ENCODE data around the gene MTFP1.
"Not testable (repeated sequence)": the region's sequence is repeated elsewhere in the genome, so short reads cannot be mapped to it uniquely, and the experiment has no call there.

MTFP1 gene

DNA sequence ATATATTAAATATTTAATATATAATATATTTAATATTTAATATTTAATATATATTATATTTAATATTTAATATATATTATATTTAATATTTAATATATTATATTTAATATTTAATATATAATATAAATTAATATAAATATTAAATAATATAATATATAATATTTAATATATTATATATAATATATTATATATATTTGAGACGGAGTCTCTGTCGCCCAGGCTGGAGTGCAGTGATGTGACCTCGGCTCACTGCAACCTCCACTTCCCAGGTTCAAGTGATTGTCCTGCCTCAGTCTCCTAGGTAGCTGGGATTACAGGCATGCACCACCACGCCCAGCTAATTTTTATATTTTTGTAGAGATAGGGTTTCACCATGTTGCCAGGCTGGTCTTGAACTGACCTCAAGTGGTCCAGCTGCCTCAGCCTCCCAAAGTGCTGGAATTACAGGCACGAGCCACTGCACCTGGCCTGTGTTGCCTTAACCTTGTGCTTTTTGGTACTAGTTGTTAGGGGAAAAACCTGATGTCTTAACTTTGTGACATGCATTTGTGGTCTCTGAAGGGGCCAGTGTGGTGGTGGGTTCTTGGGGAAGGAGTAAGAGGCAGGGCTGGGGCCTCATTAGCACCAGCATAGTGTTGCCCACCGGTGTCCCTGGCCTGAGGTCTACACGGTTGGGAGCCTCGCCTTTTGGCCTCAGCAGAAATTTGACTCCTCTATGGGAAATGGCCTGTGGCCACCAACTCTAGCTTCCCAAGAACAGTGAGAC, 29.7 kb downstream of the MTFP1 start:
- DNase-seq (ENCODE audit: low spot score) = no peak

- DNase-seq (ENCODE audit: low spot score) = peak; percentile 8
Observed at GRCh38 chr22:30457981-30458380, 32.4 kb downstream of the MTFP1 start.

GRCh38 chr22:30459181-30460052, 33.8 kb downstream of the MTFP1 start:
- DNase-seq (ENCODE audit: low spot score) = no peak

GRCh38 chr22:30460147-30460546, 34.6 kb downstream of the MTFP1 start:
- DNase-seq (ENCODE audit: low spot score) = no peak

GRCh38 chr22:30460555-30460954, 35.0 kb downstream of the MTFP1 start:
- DNase-seq (ENCODE audit: low spot score) = not testable (repeated sequence)

DNA sequence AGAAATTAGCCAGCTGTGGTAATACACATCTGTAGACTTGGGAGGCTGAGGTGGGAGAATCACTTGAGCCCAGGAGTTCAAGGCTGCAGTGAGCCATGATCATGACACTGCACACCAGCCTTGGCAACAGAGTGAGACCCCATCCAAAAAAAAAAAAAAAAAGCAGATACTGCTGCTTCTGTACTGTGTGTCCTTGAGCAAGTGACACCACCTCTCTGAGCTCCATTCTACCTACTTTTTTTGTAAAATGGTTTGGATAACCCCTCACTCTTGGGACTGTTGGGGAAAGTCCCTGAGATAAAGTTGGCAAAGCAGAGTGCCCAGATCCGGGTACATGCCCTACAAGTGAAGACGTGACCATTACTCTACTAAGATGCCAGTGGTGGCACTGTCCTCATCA, 43.6 kb downstream of the MTFP1 start:
- no peak for DNase-seq (ENCODE audit: low spot score)

DNA sequence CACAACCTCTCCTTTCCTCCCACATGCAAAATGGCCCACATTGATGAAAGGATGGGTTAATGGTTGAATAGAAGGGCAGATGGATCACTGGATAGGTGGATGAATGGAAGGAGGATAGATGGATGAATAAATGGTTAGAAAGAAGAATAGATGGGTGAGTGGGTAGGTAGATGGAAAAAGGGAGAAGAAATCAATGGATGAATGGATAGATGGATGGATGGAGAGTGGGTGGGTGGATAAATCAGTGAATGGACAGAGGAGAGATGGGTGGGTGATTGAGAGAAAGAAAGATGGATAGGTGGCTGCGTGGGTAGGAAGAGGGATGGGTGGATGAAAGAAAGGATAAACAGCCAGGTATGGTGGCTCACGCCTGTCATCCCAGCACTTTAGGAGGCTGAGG, 45.1 kb downstream of the MTFP1 start:
- DNase-seq (ENCODE audit: low spot score) = no peak

DNA sequence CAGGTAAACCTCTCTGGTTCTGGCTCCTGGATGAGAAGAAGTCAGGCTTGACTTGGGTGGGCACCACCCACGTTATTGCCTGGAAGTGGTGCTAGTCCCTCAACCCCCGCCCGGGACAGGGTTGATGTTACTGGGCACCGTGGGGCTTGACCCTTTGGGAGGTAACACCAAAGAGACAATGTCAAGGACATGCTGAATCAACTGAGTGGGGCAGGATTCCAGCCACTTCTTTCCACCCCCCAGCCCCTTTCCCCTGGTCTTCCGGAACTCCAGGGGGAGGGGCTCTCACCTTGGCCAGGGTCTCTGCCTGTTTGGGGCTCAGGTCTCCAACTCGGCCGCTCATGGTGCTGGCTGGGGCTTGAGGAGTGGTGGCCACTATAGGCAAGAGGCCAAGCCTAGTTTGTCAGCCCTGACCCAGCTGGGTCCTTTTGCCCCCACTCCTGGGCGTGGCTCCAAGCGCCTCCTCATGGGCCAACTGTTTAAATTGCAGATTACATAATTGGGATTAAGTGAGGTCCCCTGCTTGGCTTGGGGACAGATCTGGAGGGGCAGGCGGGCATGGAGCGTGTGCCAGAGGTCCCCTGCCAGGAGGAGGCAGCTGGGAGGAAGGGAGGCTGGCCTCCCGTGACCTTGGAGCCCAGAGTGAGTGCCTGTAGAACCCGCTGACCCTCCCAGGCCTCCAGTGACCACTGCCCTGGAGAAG, 46.2 kb downstream of the MTFP1 start, which contains the start of gene SEC14L3:
Gene SEC14L3, minus strand, starts transcription at position 402 of the 703 bp plus-strand sequence. Its CDS starts 59 bp downstream, at position 343.
- DNase-seq (ENCODE audit: low spot score) = no peak

GRCh38 chr22:30472994-30473720, 47.6 kb downstream of the MTFP1 start:
- DNase-seq (ENCODE audit: low spot score) = no peak

GRCh38 chr22:30474121-30474520, 48.6 kb downstream of the MTFP1 start:
- no peak for DNase-seq (ENCODE audit: low spot score)

DNA sequence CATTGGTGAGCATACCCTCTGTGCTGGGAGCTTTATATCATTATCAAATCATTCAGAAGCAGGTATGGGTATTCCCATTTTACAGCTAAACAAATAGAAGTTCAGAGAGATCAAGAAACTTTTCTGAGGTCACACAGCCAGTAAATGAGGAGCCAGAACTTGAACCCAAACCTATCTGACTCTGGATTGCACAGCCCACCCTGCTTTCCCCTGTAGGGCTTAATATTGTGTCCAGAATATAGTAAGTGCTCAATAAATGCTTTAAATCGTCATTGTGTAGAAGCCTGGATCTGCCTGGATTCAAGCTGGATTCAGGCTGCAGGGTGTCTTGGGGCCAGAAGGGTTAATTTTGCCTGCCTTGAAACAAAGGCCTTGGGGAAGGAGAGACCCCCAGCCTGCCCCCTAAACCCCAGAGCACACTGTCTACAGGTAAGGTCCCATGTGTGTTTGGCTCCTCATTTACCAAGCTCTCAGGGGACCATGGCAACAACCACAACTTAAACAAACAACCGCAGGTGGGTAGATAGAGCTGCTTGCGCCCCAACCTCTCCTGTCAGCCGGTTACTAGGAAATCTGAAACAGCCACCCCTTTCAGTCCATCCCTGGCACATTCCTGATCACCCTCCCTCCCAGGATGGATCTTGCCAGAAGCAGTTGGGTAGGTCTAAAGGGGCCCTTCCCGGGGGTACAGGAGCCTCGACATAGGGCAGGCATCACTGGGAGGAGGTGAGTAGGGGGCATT, 49.3 kb downstream of the MTFP1 start:
- no peak for DNase-seq (ENCODE audit: low spot score)
